ENCODE results near the gene CYBA. TPM values are rescaled to one million over a fixed set of nuclear protein-coding genes. Genes with fewer than 3 reads are reported as not detected.

Gene CYBA
- polyA plus RNA-seq, 1 donor (not counting 4 experiments of a cell fraction or from before 2014, with no cell fraction given): 4.4 TPM

DNA sequence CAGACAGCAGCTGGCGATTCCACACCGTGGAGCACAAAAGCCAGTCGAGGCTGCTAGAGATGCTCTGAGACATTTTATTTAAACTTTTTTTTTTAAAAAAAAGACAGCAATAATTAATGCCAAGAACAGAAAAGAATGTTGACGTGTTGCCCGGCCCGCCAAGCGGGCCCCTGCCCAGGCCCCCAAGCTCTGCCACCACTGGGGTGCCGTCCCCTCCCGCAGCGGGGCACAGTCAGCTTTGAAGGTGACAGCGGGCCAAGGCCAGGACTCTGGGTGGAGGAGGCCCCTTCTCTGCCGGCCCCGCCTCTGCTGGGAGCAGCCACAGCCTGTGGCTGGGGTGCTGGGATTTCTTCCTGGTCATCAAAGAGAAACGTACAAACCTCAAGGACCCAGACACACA, 45.6 kb upstream of the CYBA start:
- no peak for DNase-seq (ENCODE audit: low read depth, low spot score)
- H3K9me3 ChIP-seq (ENCODE audit: control insufficient read depth, low read depth, low read length): no peaks in the 10 kb centered on the region

DNA sequence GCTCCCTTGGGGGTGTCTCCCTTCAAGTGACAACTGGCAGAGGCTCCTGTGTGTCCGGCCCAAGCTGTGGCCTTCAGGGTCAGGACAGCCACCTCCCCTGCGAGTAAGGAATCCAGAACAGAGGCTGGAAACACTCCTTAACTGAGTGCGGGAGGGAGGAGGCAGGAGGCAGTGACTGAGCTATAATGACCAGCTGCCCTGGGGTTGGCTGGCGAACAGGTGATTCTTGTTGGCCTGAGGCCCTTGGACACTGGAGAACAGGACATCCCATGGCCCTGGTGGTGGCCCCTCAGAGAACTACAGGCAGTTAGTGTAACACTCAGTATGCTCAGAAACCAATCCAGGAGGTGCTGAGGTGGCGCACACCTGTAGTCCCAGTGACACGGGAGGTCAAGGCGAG, 44.9 kb upstream of the CYBA start:
- Histone ChIP-seq H3K27me3 (ENCODE audit: control insufficient read depth, extremely low read depth, insufficient read depth, low read length) (peaks cover 36% of the 10 kb centered on the region), H3K79me2 (ENCODE audit: control insufficient read depth, insufficient read depth, low read length) (no peaks in the 10 kb centered on the region), H3K9ac (ENCODE audit: control insufficient read depth, extremely low read depth, insufficient read depth, low read length) (no peak overlapping the region), H2AFZ (ENCODE audit: control insufficient read depth, low read length) (no peak overlapping the region), H4K20me1 (ENCODE audit: control insufficient read depth, extremely low read depth, insufficient read depth, low read length) (no peaks in the 10 kb centered on the region), H3K4me1 (ENCODE audit: control insufficient read depth, extremely low read depth, insufficient read depth, low read length) (no peaks in the 10 kb centered on the region), H3K27ac (ENCODE audit: control insufficient read depth, insufficient read depth, low read length) (no peak overlapping the region), H3K4me2 (ENCODE audit: control insufficient read depth, extremely low read depth, insufficient read depth, low read depth, low read length) (no peak overlapping the region), H3K36me3 (ENCODE audit: control insufficient read depth in 2 of 2, extremely low read depth in 1 of 2, insufficient read depth in 2 of 2, low read length in 2 of 2) (peaks cover 2 to 4% of the 10 kb centered on the region in 2 experiments), H3K9me1 (ENCODE audit: control insufficient read depth, extremely low read depth, insufficient read depth, low read length) (no peaks in the 10 kb centered on the region), H3K4me3 (ENCODE audit: control insufficient read depth in 2 of 3, extremely low read depth in 1 of 3, insufficient read depth in 2 of 3, low read depth in 1 of 3, low read length in 3 of 3) (no peak overlapping the region), H3K9me3 (ENCODE audit: control insufficient read depth, low read depth, low read length) (no peaks in the 10 kb centered on the region)
- dilution Hi-C loops (cut with MboI; ENCODE audit: extremely low pct_ligation_motif_present, low sequenced_read_pairs): no loop called here
- DNase-seq (ENCODE audit: low read depth, low spot score) (no peak), FAIRE-seq (no peak)
- no peak for TF ChIP-seq EZH2 (IDR thresholded peaks at IDR 0.05; ENCODE audit: low read length)

More for the DNA sequence above, 45.6 kb upstream of the CYBA start:
- dilution Hi-C loops (cut with MboI; ENCODE audit: extremely low pct_ligation_motif_present, low sequenced_read_pairs): no loop called here
- no peak overlapping the region for H2AFZ ChIP-seq (ENCODE audit: control insufficient read depth, low read length)
- H3K9ac ChIP-seq (ENCODE audit: control insufficient read depth, extremely low read depth, insufficient read depth, low read length): no peak overlapping the region
- no peak overlapping the region for H3K4me2 ChIP-seq (ENCODE audit: control insufficient read depth, extremely low read depth, insufficient read depth, low read depth, low read length)
- no peaks in the 10 kb centered on the region for H3K9me1 ChIP-seq (ENCODE audit: control insufficient read depth, extremely low read depth, insufficient read depth, low read length)
- H3K27me3 ChIP-seq (ENCODE audit: control insufficient read depth, extremely low read depth, insufficient read depth, low read length): peaks cover 30% of the 10 kb centered on the region
- H4K20me1 ChIP-seq (ENCODE audit: control insufficient read depth, extremely low read depth, insufficient read depth, low read length): no peaks in the 10 kb centered on the region
- H3K79me2 ChIP-seq (ENCODE audit: control insufficient read depth, insufficient read depth, low read length): no peaks in the 10 kb centered on the region
- no peak for TF ChIP-seq EZH2 (IDR thresholded peaks at IDR 0.05; ENCODE audit: low read length)
- TF ChIP-seq, protein P1, sequence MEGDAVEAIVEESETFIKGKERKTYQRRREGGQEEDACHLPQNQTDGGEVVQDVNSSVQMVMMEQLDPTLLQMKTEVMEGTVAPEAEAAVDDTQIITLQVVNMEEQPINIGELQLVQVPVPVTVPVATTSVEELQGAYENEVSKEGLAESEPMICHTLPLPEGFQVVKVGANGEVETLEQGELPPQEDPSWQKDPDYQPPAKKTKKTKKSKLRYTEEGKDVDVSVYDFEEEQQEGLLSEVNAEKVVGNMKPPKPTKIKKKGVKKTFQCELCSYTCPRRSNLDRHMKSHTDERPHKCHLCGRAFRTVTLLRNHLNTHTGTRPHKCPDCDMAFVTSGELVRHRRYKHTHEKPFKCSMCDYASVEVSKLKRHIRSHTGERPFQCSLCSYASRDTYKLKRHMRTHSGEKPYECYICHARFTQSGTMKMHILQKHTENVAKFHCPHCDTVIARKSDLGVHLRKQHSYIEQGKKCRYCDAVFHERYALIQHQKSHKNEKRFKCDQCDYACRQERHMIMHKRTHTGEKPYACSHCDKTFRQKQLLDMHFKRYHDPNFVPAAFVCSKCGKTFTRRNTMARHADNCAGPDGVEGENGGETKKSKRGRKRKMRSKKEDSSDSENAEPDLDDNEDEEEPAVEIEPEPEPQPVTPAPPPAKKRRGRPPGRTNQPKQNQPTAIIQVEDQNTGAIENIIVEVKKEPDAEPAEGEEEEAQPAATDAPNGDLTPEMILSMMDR (optimal IDR thresholded peaks at IDR 0.05 in 1 of 3, IDR thresholded peaks at IDR 0.05 in 1 of 3, conservative IDR thresholded peaks at IDR 0.05 in 1 of 3; ENCODE audit: extremely low read depth in 1 of 3, insufficient read depth in 2 of 3, low read length in 3 of 3): no peak
- H3K4me3 ChIP-seq (ENCODE audit: control insufficient read depth in 2 of 3, extremely low read depth in 1 of 3, insufficient read depth in 2 of 3, low read depth in 1 of 3, low read length in 3 of 3): no peak overlapping the region
- no peak overlapping the region for H3K27ac ChIP-seq (ENCODE audit: control insufficient read depth, insufficient read depth, low read length)
- FAIRE-seq: no peak
- H3K4me1 ChIP-seq (ENCODE audit: control insufficient read depth, extremely low read depth, insufficient read depth, low read length): no peaks in the 10 kb centered on the region
- peaks cover 2 to 4% of the 10 kb centered on the region in 2 experiments for H3K36me3 ChIP-seq (ENCODE audit: control insufficient read depth in 2 of 2, extremely low read depth in 1 of 2, insufficient read depth in 2 of 2, low read length in 2 of 2)

DNA sequence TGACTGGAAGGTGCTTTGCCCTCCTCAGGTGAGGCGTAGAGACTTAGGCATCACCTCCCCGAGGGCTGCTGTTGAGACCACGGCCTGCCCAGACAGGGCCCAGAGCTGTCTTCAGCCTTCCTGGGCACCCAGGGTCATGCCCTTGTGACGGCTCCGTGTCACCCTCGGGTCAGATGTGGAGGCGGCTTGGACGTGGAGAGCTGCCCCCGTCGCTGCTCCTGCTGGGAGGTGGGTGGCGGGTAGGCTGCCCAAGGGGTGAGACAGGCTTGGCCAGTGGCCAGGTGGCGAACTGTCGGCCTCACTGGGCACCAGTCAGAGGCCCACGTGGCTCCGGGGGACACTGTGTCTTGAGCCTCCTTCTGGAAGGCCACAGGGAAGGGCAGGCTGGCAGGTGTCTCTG, 44.4 kb upstream of the CYBA start:
- Histone ChIP-seq H3K79me2 (ENCODE audit: control insufficient read depth, insufficient read depth, low read length) (no peaks in the 10 kb centered on the region), H3K4me2 (ENCODE audit: control insufficient read depth, extremely low read depth, insufficient read depth, low read depth, low read length) (no peak overlapping the region), H3K36me3 (ENCODE audit: control insufficient read depth in 2 of 2, extremely low read depth in 1 of 2, insufficient read depth in 2 of 2, low read length in 2 of 2) (peaks cover under 1 to 4% of the 10 kb centered on the region in 2 experiments), H3K4me3 (ENCODE audit: control insufficient read depth in 2 of 3, extremely low read depth in 1 of 3, insufficient read depth in 2 of 3, low read depth in 1 of 3, low read length in 3 of 3) (no peak overlapping the region), H3K27ac (ENCODE audit: control insufficient read depth, insufficient read depth, low read length) (no peak overlapping the region), H3K9ac (ENCODE audit: control insufficient read depth, extremely low read depth, insufficient read depth, low read length) (no peak overlapping the region), H3K9me1 (ENCODE audit: control insufficient read depth, extremely low read depth, insufficient read depth, low read length) (no peaks in the 10 kb centered on the region), H3K9me3 (ENCODE audit: control insufficient read depth, low read depth, low read length) (no peaks in the 10 kb centered on the region), H2AFZ (ENCODE audit: control insufficient read depth, low read length) (no peak overlapping the region), H3K4me1 (ENCODE audit: control insufficient read depth, extremely low read depth, insufficient read depth, low read length) (no peaks in the 10 kb centered on the region), H3K27me3 (ENCODE audit: control insufficient read depth, extremely low read depth, insufficient read depth, low read length) (peaks cover 41% of the 10 kb centered on the region), H4K20me1 (ENCODE audit: control insufficient read depth, extremely low read depth, insufficient read depth, low read length) (no peaks in the 10 kb centered on the region)
- dilution Hi-C loops (cut with MboI; ENCODE audit: extremely low pct_ligation_motif_present, low sequenced_read_pairs): no loop called here
- TF ChIP-seq, protein P1 (optimal IDR thresholded peaks at IDR 0.05 in 1 of 3, IDR thresholded peaks at IDR 0.05 in 1 of 3, conservative IDR thresholded peaks at IDR 0.05 in 1 of 3; ENCODE audit: extremely low read depth in 1 of 3, insufficient read depth in 2 of 3, low read length in 3 of 3): no peak
- no peak for TF ChIP-seq EZH2 (IDR thresholded peaks at IDR 0.05; ENCODE audit: low read length)
- DNase-seq (ENCODE audit: low read depth, low spot score) (no peak), FAIRE-seq (no peak)
